Neural progenitor cell (in vitro differentiated cells): ENCODE data around the gene EIF2A. TPM values are rescaled to one million over a fixed set of nuclear protein-coding genes. Genes with fewer than 3 reads are reported as not detected.
A peak's percentile ranks its signal among the peaks of the same experiment; 100 is the strongest.

ENCODE experiments used
- DNase-seq: peaks from one replicate; pipeline ENCODE4 v3.0.0-alpha.2; 2016; ENCODE audit warnings: low spot score
- H2AFZ ChIP-seq: fragments of 200-600 bp; sonication (generic); replicated peaks from 2 replicates; pipeline ENCODE4 v1.6.1; 2016; ENCODE audit warnings: antibody characterized with exemption
- H3F3A ChIP-seq: fragments of 200-600 bp; sonication (generic); 2 replicates; pipeline ENCODE4 v1.6.1; 2016; ENCODE audit warnings: antibody characterized with exemption, low read depth
- H3K27ac ChIP-seq: fragments of 200-600 bp; sonication (generic); 2 replicates; pipeline ENCODE4 v1.5.1; 2016; ENCODE audit warnings: mild to moderate bottlenecking
- H3K27me3 ChIP-seq: fragments of 200-600 bp; sonication (generic); 2 replicates; pipeline ENCODE4 v1.6.1; 2016; ENCODE audit warnings: mild to moderate bottlenecking, moderate library complexity
- H3K36me3 ChIP-seq: fragments of 200-600 bp; sonication (generic); 2 replicates; pipeline ENCODE4 v1.5.1; 2016
- H3K4me1 ChIP-seq: fragments of 200-600 bp; sonication (generic); 2 replicates; pipeline ENCODE4 v1.6.1; 2016; ENCODE audit warnings: mixed run types
- H3K4me2 ChIP-seq: fragments of 200-600 bp; sonication (generic); 2 replicates; pipeline ENCODE4 v1.6.1; 2016
- H3K4me3 ChIP-seq: fragments of 200-600 bp; sonication (generic); 2 replicates; pipeline ENCODE4 v1.5.1; 2016
- H3K79me2 ChIP-seq: fragments of 200-600 bp; sonication (generic); 2 replicates; pipeline ENCODE4 v1.6.1; 2016; ENCODE audit warnings: low read depth
- H3K9ac ChIP-seq: fragments of 200-600 bp; sonication (generic); 2 replicates; pipeline ENCODE4 v1.6.1; 2016
- H3K9me3 ChIP-seq: fragments of 200-600 bp; sonication (generic); 2 replicates; pipeline ENCODE4 v1.5.1; 2016; ENCODE audit warnings: low read depth
- H4K20me1 ChIP-seq: fragments of 200-600 bp; sonication (generic); 2 replicates; pipeline ENCODE4 v1.6.1; 2016; ENCODE audit warnings: low read depth
- H3K27ac Mint-ChIP-seq: 3 replicates; pipeline ENCODE4 v1.8.0; 2021; ENCODE audit warnings: mixed read lengths
- H3K27me3 Mint-ChIP-seq: 2 replicates; pipeline ENCODE4 v1.8.0; 2022; ENCODE audit warnings: low read depth, mild to moderate bottlenecking, inconsistent platforms, moderate library complexity, mixed read lengths; ENCODE audit not compliant: insufficient read depth
- H3K36me3 Mint-ChIP-seq: 3 replicates; pipeline ENCODE4 v1.8.0; 2021; ENCODE audit warnings: mixed read lengths
- H3K4me1 Mint-ChIP-seq: 3 replicates; pipeline ENCODE4 v1.8.0; 2021; ENCODE audit warnings: mixed read lengths
- H3K4me3 Mint-ChIP-seq: 3 replicates; pipeline ENCODE4 v1.8.0; 2021; ENCODE audit warnings: mild to moderate bottlenecking, moderate library complexity, mixed read lengths
- H3K9me3 Mint-ChIP-seq: 3 replicates; pipeline ENCODE4 v1.8.0; 2020; ENCODE audit warnings: mixed read lengths
- EZH2 ChIP-seq: fragments of 200-600 bp; sonication (generic); IDR thresholded peaks from 2 replicates; pipeline ENCODE4 v1.6.1; 2017; ENCODE audit warnings: antibody characterized with exemption, mild to moderate bottlenecking, moderate library complexity
- EZH2phosphoT487 ChIP-seq: fragments of 200-600 bp; sonication (generic); IDR thresholded peaks from 2 replicates; pipeline ENCODE4 v1.6.1; 2017; ENCODE audit warnings: antibody characterized with exemption
- total RNA-seq: library from RNA; depleted of rRNA; stranded (reverse); fragments of >200 nt; gene quantifications from 2 replicates; pipeline ENCODE4 v1.2.3, GENCODE V29; 2015; ENCODE audit warnings: low replicate concordance
- TF ChIP-seq, protein P1 (sequence below): fragments of 200-600 bp; sonication (generic); IDR thresholded peaks from 2 replicates; pipeline ENCODE4 v1.5.1; 2017; ENCODE audit warnings: antibody characterized with exemption, mild to moderate bottlenecking

EIF2A gene
- total RNA-seq, 1 donor from 2014 or later, result 135 TPM

DNA sequence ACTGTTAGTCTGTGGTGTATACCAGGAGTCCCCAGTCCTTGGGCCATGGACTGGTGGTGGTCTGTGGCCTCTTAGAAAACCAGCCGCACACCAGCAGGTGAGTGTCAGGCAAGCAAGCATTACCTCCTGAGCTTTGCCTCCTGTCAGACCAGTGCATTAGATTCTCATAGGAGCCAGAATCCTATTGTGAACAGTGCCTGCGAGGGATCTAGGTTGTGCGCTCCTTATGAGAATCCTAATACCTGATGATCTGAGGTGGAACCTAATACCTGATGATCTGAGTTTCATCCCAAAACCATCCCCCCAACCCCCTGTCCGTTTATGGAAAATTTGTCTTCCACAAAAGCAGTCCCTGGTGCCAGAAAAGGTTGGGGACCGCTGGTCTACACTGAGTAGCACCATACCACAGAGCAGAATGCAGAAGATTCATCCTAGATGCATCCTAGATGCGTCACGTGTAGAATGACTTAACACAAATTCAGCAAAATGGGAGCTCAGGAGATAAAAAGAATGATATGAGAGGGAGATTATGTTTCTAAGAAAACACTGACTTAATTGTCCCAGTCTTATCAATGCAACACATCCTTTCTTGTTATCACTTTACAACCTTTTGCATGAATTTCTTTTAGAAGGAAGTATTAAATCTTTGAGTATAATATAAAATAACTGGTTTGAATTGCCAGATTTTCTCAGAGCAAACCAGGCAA is 85.1 kb downstream of the EIF2A start:
- H3K79me2 ChIP-seq, result no peaks in the 10 kb centered on the region
- TF ChIP-seq EZH2phosphoT487 (no peak), EZH2 (no peak)
- TF ChIP-seq, protein P1, sequence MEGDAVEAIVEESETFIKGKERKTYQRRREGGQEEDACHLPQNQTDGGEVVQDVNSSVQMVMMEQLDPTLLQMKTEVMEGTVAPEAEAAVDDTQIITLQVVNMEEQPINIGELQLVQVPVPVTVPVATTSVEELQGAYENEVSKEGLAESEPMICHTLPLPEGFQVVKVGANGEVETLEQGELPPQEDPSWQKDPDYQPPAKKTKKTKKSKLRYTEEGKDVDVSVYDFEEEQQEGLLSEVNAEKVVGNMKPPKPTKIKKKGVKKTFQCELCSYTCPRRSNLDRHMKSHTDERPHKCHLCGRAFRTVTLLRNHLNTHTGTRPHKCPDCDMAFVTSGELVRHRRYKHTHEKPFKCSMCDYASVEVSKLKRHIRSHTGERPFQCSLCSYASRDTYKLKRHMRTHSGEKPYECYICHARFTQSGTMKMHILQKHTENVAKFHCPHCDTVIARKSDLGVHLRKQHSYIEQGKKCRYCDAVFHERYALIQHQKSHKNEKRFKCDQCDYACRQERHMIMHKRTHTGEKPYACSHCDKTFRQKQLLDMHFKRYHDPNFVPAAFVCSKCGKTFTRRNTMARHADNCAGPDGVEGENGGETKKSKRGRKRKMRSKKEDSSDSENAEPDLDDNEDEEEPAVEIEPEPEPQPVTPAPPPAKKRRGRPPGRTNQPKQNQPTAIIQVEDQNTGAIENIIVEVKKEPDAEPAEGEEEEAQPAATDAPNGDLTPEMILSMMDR, result no peak
- H2AFZ ChIP-seq, result no peak overlapping the region
- H3K9me3 ChIP-seq, result no peaks in the 10 kb centered on the region
- H3K9me3 Mint-ChIP-seq, result no peaks in the 10 kb centered on the region
- H3K4me2 ChIP-seq, result no peak overlapping the region
- H3K4me3 Mint-ChIP-seq, result no peak overlapping the region
- H3K27me3 ChIP-seq, result no peaks in the 10 kb centered on the region
- H3K36me3 Mint-ChIP-seq, result peaks cover 25% of the 10 kb centered on the region
- peaks cover 14% of the 10 kb centered on the region for H3K36me3 ChIP-seq
- no peak overlapping the region for H3K4me3 ChIP-seq
- DNase-seq, result no peak
- H3K27me3 Mint-ChIP-seq, result no peaks in the 10 kb centered on the region
- peaks cover 16% of the 10 kb centered on the region for H3F3A ChIP-seq
- peaks cover 12% of the 10 kb centered on the region for H3K4me1 ChIP-seq
- peaks cover 21% of the 10 kb centered on the region for H3K4me1 Mint-ChIP-seq
- peaks cover under 1% of the 10 kb centered on the region for H4K20me1 ChIP-seq
- H3K27ac ChIP-seq, result no peak overlapping the region
- H3K9ac ChIP-seq, result no peak overlapping the region
- no peak overlapping the region for H3K27ac Mint-ChIP-seq

DNA sequence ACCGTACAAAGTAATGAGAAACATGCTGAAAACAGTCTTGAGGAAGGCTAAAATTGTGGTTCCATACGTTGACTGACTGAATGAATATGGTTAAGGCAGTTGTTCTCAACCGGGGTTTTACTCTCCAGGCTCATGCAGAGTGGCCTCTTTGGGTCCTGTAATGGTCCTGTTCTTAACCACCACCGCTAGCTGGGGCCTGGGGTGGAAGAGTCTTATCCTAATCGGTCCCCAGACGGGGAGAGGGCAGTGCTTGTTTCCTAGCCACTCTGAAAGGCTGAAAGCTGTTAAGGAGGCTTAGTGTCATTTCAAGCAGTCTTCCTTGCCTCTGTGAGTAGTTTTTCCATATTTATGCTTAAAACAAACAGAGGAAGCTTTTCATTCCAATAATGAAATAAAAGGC is 88.5 kb downstream of the EIF2A start:
- TF ChIP-seq EZH2phosphoT487 (no peak), EZH2 (no peak)
- TF ChIP-seq, protein P1, result no peak
- no peak overlapping the region for H3K4me3 Mint-ChIP-seq
- peaks cover 16% of the 10 kb centered on the region for H3F3A ChIP-seq
- peaks cover 21% of the 10 kb centered on the region for H3K4me1 Mint-ChIP-seq
- no peak overlapping the region for H2AFZ ChIP-seq
- H3K27ac ChIP-seq, result peak overlapping the region; percentile 56
- DNase-seq, result peak; percentile 53
- H3K36me3 ChIP-seq, result no peaks in the 10 kb centered on the region
- no peaks in the 10 kb centered on the region for H4K20me1 ChIP-seq
- no peaks in the 10 kb centered on the region for H3K27me3 ChIP-seq
- no peak overlapping the region for H3K9ac ChIP-seq
- H3K4me3 ChIP-seq, result no peak overlapping the region
- no peaks in the 10 kb centered on the region for H3K79me2 ChIP-seq
- H3K36me3 Mint-ChIP-seq, result peaks cover 12% of the 10 kb centered on the region
- H3K9me3 ChIP-seq, result no peaks in the 10 kb centered on the region
- peak overlapping the region; percentile 76 for H3K27ac Mint-ChIP-seq
- H3K9me3 Mint-ChIP-seq, result no peaks in the 10 kb centered on the region
- peaks cover 12% of the 10 kb centered on the region for H3K4me1 ChIP-seq
- peak overlapping the region; percentile 1 for H3K4me2 ChIP-seq
- H3K27me3 Mint-ChIP-seq, result no peaks in the 10 kb centered on the region

DNA sequence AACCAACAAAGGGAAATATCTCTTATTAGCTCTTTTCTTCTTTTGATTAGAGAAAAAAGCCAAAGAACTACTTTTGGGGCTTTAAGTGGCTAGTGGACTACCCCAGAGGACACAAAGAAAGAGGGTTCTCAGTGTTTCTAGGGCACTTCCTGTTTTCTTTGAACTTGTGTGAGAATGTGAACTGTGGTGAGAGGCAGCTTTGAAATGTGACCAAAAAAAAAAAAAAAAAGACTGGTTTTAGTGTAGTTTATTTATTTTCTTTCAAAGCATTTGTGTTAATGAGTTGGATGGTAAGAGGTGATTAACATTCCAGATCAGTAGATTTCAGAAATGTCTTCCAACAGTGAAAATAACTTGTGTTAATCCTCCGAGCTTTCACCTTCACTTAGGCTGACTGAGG is 88.9 kb downstream of the EIF2A start:
- H3K4me3 Mint-ChIP-seq, result no peak overlapping the region
- no peaks in the 10 kb centered on the region for H3K9me3 Mint-ChIP-seq
- no peak overlapping the region for H3K9ac ChIP-seq
- H4K20me1 ChIP-seq, result no peaks in the 10 kb centered on the region
- H3K36me3 ChIP-seq, result no peaks in the 10 kb centered on the region
- no peak overlapping the region for H2AFZ ChIP-seq
- H3K27me3 ChIP-seq, result no peaks in the 10 kb centered on the region
- no peaks in the 10 kb centered on the region for H3K79me2 ChIP-seq
- no peaks in the 10 kb centered on the region for H3K27me3 Mint-ChIP-seq
- TF ChIP-seq EZH2phosphoT487 (no peak), EZH2 (no peak)
- TF ChIP-seq, protein P1, result no peak
- peak overlapping the region; percentile 1 for H3K4me2 ChIP-seq
- H3K36me3 Mint-ChIP-seq, result peaks cover 10% of the 10 kb centered on the region
- H3K4me3 ChIP-seq, result no peak overlapping the region
- peaks cover 16% of the 10 kb centered on the region for H3F3A ChIP-seq
- peak; percentile 13 for DNase-seq
- H3K27ac ChIP-seq, result peak overlapping the region; percentile 56
- H3K27ac Mint-ChIP-seq, result peak overlapping the region; percentile 76
- peaks cover 12% of the 10 kb centered on the region for H3K4me1 ChIP-seq
- no peaks in the 10 kb centered on the region for H3K9me3 ChIP-seq
- peaks cover 21% of the 10 kb centered on the region for H3K4me1 Mint-ChIP-seq

Other genes starting within 250 kb of the EIF2A start
- gene TSC22D2, start 138.5 kb upstream of the EIF2A start, total RNA-seq, result 15.4 and 18.7 TPM in 2 replicates
- gene SERP1, start 291 bp upstream of the EIF2A start, total RNA-seq, result 120 and 129 TPM in 2 replicates
- 73.4 and 133 TPM in 2 replicates for gene SELENOT, start 56.5 kb downstream of the EIF2A start, total RNA-seq
- 0.28 TPM in 1 of 2 replicates, not detected in the other for gene ERICH6, start 157.1 kb downstream of the EIF2A start, total RNA-seq
- gene SIAH2, start 216.4 kb downstream of the EIF2A start, total RNA-seq, result 14.6 TPM in 2 replicates